GM06990 (cell line): ENCODE results near the gene TSHZ1.

Source experiments
- DNase-seq: peaks from one replicate; pipeline ENCODE4 v3.0.0-alpha.2; 2011; ENCODE audit not compliant: insufficient read length; ENCODE audit errors: extremely low read depth
- H3K27me3 ChIP-seq: replicated peaks from 2 replicates; pipeline ENCODE4 v1.6.0; 2011; ENCODE audit warnings: low read length; ENCODE audit not compliant: control insufficient read depth, insufficient read depth
- H3K36me3 ChIP-seq: 2 replicates; pipeline ENCODE4 v1.5.1; 2011; ENCODE audit warnings: low read length; ENCODE audit not compliant: control insufficient read depth, insufficient read depth
- H3K4me3 ChIP-seq: replicated peaks from 2 replicates; pipeline ENCODE4 v1.5.1; 2011; ENCODE audit warnings: low read depth, mild to moderate bottlenecking, control low read depth, low read length
- TF ChIP-seq, protein P1 (sequence below): IDR thresholded peaks from 2 replicates; pipeline ENCODE4 v1.5.1; 2011; ENCODE audit warnings: low read length, control low read depth, mild to moderate bottlenecking, inconsistent platforms; ENCODE audit not compliant: insufficient read depth, poor library complexity, severe bottlenecking

The TSHZ1 gene

DNA sequence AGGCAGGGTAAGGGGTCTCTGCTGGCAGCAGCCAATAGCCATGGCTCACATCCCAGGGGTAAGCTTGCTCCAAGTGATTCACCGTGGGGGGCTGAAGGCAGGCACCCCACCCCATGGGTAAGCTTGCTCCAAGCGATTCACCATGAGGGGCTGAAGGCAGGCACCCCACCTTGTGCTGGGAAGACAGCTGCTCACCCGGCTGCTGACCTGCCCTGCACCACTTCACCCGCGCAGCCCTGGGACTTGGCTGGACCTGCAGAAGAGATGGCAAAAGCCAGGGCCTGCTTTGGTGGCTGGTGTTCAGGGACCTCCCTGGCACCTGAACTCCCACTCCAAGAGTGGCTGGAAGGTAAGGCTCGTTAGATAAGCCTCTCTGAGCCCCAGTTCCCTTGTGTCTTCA, 20.9 kb upstream of the TSHZ1 start:
- Histone ChIP-seq H3K27me3 (no peaks in the 10 kb centered on the region), H3K4me3 (no peak overlapping the region), H3K36me3 (no peaks in the 10 kb centered on the region)
- no peak for DNase-seq
- TF ChIP-seq, protein P1, sequence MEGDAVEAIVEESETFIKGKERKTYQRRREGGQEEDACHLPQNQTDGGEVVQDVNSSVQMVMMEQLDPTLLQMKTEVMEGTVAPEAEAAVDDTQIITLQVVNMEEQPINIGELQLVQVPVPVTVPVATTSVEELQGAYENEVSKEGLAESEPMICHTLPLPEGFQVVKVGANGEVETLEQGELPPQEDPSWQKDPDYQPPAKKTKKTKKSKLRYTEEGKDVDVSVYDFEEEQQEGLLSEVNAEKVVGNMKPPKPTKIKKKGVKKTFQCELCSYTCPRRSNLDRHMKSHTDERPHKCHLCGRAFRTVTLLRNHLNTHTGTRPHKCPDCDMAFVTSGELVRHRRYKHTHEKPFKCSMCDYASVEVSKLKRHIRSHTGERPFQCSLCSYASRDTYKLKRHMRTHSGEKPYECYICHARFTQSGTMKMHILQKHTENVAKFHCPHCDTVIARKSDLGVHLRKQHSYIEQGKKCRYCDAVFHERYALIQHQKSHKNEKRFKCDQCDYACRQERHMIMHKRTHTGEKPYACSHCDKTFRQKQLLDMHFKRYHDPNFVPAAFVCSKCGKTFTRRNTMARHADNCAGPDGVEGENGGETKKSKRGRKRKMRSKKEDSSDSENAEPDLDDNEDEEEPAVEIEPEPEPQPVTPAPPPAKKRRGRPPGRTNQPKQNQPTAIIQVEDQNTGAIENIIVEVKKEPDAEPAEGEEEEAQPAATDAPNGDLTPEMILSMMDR = no peak

DNA sequence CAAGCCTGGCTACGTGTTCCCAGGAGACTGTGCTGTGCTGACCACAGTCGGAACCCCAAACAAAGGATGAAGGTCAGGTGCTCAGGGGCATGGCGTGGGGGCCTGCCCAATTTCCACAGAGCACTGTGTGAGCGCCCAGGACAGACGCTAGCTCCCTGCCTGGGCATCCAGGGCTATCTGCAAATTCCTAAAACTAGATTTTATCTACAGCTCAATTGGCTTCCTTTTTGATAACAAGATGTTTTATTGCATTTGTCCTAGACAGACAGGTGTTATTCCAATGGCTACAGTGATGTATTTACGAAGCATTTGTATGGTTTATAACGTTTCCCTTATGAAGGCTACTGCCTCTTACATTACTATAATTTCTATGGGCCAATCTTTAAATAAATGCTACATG, 17.7 kb upstream of the TSHZ1 start:
- TF ChIP-seq, protein P1 = no peak
- DNase-seq = no peak
- no peak overlapping the region for H3K4me3 ChIP-seq
- H3K27me3 ChIP-seq = no peaks in the 10 kb centered on the region
- H3K36me3 ChIP-seq = no peaks in the 10 kb centered on the region

DNA sequence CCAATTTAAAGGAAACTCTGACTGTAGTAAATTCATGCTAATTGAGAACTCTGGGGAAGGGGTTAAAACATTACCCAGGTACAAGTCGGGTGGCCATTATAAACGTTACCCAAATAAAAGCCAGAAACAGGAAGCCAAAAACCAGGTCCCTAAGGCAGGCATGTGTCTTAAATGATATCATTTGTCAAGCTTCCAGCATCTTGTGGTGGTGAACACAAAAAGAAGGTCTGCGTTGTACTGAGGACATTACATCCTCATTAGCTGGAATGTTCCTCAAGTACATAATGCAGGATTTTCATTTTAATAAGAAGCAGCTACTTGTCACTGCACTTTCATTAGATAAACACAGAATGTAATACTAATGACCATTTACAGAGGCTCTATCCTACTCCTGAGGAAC, 12.6 kb upstream of the TSHZ1 start:
- Histone ChIP-seq H3K27me3 (no peaks in the 10 kb centered on the region), H3K4me3 (no peak overlapping the region), H3K36me3 (peaks cover 11% of the 10 kb centered on the region)
- DNase-seq = no peak
- TF ChIP-seq, protein P1 = no peak

DNA sequence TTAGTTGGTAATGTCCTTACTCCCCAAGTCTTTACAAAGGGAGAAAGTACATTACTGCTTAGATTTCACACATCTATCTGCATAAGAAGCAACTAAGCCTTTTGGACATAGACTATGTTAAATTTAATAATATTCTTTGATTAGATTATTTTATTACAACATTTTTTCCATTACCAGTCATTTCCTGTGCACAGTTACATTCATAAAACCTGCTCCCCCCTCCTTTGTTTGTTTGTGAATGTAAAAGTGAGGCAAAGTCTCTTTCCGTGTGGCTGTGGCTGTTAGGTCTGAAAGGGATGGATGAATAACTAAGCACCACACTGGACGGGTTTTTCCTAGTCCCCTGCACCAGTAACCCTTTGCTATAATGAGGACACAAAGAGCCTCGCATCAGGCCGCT, 11.3 kb upstream of the TSHZ1 start:
- TF ChIP-seq, protein P1 = no peak
- DNase-seq = no peak
- Histone ChIP-seq H3K36me3 (peaks cover 11% of the 10 kb centered on the region), H3K4me3 (no peak overlapping the region), H3K27me3 (no peaks in the 10 kb centered on the region)

DNA sequence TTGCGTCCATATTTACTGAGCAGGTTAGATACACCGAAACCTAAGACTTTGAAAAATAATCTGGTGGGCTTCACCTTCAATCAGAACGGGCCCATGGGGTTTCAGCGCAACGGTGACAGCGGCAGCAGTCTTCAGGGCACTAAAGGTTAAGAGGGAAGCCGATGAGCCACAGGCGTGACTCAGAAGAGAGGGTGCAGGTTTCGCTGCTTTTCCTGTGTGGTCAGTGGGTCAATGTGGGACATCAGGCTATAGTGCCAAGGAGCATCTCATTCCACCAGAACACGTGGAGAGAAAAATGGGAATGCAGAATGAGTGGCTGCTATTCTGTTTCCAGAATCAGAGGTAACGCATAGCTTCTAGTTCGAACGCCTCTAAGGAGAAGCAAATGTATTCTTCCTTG, 10.5 kb upstream of the TSHZ1 start:
- Histone ChIP-seq H3K27me3 (no peaks in the 10 kb centered on the region), H3K36me3 (peaks cover 11% of the 10 kb centered on the region), H3K4me3 (no peak overlapping the region)
- DNase-seq = no peak
- TF ChIP-seq, protein P1 = no peak

DNA sequence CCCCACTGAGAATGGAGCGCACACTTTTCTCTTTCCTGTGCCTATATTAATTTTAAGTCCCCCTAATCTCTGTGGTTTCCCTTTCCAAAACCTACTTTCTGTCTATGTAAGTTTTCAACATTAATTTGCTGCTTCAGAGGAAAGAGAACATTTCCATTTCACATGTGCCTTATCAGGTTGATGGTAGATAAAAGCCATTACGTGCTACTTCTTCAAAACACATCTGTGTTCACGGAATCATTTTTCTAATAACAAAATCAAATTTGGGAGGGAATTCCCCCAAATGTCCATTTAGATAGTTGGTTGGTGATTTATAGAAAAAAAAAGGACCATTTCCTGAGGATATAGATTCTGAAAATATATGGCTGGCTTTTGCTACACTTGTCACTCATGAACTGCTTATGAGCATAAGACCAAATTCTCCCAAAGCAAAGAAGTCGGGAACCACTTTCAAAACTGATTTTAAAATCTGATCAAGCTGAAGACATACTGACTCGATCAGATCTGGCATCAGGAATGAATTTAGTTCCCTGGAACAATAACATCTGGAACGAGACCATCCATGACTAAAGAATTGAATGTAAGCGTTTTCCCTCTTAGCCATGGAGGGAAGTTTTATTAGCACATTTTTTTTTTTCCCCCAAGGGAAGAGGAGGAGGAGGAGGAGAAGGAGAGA, 9.9 kb upstream of the TSHZ1 start:
- no peak for DNase-seq
- Histone ChIP-seq H3K27me3 (no peaks in the 10 kb centered on the region), H3K36me3 (peaks cover 11% of the 10 kb centered on the region), H3K4me3 (no peak overlapping the region)
- TF ChIP-seq, protein P1 = no peak
